ENCODE results near the gene KCNIP1.

Gene KCNIP1

GRCh38 chr5:170508660-170509347, 5.0 kb downstream of the KCNIP1 start:
- DNase-seq (ENCODE audit: low read depth): no peak

DNA sequence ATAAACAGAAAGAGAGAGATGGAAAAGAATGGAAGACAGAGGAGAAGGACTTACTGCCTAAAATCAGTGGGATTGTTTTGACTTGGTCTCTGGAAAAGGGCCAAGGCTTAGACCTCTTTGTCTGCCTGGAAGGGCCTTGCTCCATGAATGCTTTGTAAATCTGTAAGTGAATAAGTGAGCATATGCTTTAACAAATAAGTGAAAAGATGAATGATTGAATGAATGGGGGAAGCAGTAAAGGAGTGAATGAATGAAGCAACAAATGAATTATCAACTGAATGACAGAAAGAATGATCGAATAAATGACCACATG, 5.5 kb downstream of the KCNIP1 start:
- DNase-seq (ENCODE audit: low read depth): no peak

DNA sequence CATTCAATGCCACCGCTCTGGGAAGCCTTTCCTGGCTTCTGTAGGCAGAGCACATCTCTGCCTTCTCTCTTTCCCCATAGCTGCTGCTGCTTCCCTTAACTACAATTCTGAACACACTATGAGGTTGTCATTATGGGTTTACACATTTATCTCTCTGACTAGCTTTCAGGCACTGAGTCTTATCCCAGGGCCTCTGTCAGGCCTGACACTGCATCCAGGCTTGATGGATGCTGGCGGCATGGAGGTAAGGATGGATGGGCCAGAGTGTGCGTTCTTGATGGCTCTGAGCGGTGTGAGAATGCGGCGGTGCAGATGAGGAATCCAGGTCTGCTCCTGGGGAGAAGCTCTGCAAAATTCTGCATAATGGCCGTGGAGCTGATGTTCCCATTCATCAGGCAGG, 6.3 kb downstream of the KCNIP1 start:
- no peak for DNase-seq (ENCODE audit: low read depth)

DNA sequence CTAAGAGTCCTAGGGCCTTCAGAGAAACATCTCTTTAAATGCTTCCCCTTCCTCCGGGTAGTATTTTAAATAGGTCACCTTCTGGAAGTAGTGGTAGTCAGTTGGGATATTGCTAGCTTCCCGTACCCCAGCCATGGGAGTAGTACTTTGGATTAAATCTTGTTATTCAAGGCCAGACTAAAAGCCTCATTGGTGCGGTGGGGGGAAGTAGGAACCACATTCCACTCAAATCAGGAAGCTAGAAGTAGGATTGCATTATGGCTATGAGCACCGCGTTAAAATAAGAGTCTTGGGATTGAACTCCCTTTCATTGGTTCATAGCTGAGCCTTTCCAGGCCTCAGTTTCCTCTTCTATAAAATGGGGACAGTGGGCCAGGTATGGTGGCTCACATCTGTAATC, 6.7 kb downstream of the KCNIP1 start:
- DNase-seq (ENCODE audit: low read depth): no peak

GRCh38 chr5:170511551-170512258, 7.9 kb downstream of the KCNIP1 start:
- DNase-seq (ENCODE audit: low read depth): no peak

GRCh38 chr5:170513856-170514525, 10.2 kb downstream of the KCNIP1 start:
- no peak for DNase-seq (ENCODE audit: low read depth)

GRCh38 chr5:170517411-170517810, 13.6 kb downstream of the KCNIP1 start:
- DNase-seq (ENCODE audit: low read depth): no peak

DNA sequence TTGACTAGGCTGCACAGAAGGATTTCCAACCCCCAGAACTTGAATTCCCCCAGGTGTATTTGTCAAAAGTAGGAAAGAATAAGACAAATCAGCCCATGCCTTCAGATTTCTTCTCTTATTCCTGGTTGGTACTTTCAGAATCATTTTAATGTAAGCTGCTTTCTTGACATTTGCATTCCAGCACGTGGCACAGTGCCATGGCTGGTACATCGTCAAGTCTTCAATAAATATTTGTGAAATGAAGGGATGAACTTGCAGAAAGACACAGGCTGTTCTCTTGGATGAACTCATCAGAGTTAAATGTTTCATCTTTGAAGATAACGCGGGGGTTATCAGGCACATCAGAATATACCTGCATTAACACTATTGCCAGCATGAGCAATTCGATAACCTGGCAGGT, 14.5 kb downstream of the KCNIP1 start:
- DNase-seq (ENCODE audit: low read depth): no peak

DNA sequence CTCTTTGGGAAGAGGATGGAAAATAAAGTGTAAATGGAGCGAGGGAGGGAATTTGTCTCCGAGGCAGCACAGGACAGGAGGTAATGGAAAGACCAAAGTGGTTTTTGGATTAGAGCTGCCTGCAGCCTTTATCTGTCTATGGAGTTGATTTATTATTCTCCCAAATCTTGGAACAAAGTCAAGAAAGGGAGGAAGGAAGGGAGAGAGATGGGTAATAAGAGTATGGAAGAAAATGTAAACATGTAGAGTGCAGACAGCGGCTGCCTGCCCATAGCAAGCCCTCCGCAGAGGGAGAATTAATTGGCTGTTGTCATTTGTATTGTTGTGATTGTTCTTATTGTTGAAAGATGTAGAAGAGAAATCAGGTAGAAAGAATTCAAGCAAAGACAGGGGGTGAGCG, 15.7 kb downstream of the KCNIP1 start:
- DNase-seq (ENCODE audit: low read depth): no peak

DNA sequence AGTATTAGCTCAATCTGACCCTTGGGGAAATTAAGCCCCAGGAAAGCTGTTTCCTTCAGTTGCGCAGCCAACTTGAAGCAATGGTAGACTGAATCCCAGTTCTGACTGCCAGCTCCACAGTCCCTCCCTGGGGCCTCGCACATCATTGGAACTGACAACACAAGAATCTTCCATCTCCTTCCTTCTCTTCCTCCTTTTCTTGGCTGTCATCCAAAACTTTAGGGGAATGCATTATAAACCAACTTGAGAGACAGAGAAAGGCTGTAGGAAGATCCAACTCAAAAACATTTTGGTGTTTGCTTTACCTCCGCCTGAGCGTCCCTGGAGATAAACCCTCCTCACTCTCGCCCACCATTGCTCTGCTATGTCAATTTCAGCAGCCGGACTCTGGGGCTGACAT, 16.6 kb downstream of the KCNIP1 start:
- no peak for DNase-seq (ENCODE audit: low read depth)

DNA sequence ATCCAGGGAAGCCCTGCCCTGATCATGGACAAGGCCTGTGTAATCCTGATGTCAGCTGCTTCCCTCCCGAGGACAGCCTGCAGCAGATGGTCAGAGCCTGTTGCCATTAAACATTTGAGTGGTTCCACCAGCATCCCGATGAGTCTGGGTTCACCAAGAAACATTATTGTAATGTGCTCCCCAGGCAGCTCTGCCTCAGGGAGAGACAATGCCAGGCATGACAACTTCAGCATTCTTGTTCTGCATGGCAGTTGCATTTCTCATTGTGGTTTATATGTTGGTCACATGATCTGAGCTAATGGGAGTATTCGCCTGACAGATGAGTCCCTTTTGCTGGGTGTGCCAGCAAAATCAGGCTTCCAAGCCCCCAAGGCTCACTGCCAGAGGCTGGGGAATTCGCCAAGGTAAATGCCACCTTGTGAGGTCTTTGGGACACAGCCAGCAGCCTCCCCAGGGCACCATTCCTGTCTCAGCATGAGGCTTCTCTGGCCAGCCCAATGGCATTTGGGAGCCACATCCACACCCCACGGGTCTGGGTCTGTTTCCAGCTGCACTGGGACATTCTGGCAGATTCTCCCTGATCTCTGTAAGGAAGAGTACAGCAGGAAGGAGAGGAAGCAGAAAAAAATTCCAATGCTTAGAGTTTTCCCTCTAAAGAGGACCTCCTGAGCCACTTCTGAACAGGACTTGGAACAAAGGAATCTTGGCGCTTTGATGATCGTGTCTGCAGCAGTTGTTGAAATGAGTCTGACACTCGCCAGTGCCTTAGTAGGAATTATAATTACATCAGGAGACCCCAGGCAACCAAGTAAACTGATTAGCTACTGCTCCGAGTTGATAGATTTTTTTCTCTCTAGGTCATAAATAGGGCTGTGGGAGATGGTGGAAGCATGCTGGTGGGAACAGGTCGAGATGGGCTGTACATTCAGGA, 18.7 kb downstream of the KCNIP1 start:
- DNase-seq (ENCODE audit: low read depth): peak; percentile 89

GRCh38 chr5:170523142-170523551, 19.3 kb downstream of the KCNIP1 start:
- no peak for DNase-seq (ENCODE audit: low read depth)

DNA sequence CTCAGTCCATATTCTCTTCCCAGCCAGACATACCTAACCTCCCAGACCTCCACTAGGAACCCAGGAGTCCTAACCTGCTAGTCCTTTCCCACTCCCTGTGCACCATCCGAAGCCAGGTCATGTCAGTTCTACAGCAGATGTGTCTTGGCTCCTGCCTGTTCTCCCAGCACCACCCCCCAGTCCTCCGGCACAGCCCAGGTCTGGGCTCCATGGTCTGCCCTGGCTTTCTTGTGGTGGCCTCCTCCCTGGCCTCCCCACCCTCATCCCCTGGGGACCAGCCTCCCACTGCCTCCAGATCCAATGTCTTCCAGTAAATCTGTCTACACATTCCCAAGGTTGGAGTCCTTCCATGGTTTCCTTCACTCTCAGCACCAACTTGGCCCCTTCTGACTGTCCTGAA, 20.0 kb downstream of the KCNIP1 start:
- no peak for DNase-seq (ENCODE audit: low read depth)

DNA sequence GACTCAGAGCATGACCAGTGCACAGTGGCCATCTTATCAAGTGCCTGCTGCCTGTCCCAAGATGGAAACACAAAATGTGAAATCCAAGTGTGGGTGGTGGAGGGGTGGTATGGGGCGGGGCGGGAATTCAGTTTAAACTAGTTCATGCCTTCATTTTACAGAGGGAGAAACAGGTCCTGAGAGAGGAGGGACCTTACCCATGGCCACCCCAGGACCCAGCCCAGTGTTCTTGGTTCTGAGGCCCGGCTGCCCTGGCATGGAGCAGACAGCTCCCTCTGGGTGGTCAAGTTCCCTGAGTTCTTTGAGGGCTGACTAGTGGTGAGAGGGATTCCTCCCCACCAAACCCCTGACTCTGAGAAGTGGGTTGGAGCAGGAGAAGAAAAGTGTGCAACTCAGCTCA, 20.8 kb downstream of the KCNIP1 start:
- DNase-seq (ENCODE audit: low read depth): no peak

DNA sequence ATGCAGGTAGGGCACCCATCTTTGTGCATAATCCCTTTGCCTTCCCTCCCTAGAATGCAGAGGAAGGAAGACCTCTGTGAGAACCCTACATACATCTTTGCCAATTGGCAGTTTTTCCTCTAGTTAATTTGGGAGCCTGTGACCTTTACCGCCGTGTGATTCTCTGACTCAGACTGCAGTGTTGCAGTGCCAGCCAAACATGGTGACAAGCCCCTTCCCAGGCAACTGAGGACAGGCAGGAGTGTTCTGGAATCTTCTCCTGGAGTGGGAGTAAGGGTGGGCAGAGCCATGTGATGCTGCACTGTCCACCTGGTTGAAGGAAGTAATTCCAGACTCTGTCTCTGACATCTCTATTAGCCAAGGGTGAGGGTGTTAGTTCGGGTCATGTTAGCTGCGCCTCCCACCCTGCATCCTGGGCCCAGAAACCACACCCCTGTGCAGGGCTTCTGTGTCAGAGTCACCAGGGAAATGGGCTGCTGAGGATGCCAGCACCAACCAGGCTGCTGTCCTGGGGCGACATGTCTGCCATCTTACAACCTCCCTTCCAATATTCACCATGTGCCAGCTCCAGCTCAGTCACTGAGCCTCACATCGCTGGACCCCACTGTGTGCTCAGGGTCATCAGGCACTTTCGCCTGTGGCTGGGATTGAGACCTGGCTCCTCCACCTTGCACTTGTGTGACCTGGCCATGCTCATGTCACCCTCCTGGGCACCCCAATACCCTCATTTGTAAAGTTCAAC, 21.8 kb downstream of the KCNIP1 start:
- DNase-seq (ENCODE audit: low read depth): no peak

DNA sequence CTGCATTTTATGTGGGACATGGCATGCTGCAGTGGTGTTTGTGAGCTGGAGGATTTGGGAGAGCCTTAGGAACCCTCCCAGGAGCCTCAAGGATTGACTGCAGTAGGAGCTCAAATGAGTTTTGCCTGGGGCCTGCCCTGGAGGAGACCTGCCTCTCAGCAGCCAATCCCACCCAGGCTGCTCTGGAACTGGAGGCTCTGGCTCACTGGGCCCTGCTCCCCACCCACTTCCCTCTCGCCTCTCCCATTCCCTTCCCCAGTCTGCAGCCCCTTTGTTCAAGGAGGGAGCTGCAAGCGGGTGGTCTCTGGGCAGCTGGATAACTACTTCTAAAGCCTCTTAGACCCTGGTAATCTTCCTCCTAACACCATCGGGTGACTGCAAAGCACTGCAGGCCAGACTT, 24.2 kb downstream of the KCNIP1 start:
- no peak for DNase-seq (ENCODE audit: low read depth)

- no peak for DNase-seq (ENCODE audit: low read depth)
These were observed 25.2 kb downstream of the KCNIP1 start for GRCh38 chr5:170528976-170529375.

DNA sequence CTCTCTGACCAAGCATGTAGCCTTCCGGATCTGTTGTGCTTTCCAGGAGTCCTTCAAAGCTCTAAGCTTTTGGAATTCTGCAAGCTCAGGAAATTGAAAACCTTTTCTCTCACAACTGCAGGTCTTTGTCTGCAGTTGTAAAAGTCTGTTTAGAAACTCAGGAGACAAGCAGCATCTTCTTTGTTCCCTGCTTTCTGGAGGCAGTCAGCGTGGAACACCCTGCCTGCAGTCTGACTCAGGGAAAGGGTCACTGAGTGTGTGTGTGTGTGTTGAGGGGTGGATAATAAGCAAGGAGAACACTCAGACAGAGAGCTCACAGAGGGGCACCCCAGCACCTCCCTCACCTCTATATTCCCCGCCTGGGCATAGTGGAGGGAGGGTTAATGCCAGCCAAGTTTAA, 29.1 kb downstream of the KCNIP1 start:
- DNase-seq (ENCODE audit: low read depth): no peak

DNA sequence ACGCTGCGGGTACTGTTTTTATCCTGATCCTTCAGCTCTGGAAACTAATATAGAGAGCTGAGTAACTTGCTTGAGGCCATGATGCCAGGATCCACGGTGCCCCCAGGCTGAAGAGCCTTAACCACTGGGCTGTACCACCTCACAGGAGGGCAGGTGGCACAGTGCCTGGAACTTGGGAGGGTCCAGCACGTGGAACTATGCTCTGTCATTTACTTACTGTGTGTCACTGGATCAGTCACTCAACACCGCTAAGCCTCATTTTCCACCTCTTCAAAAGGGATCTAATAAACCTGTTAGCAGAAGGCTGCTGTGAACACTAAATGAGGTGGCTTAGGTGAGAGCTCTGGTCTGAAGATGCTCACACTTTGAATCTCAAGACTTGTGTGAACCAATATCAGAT, 29.6 kb downstream of the KCNIP1 start:
- no peak for DNase-seq (ENCODE audit: low read depth)

GRCh38 chr5:170534177-170534576, 30.4 kb downstream of the KCNIP1 start:
- no peak for DNase-seq (ENCODE audit: low read depth)

DNA sequence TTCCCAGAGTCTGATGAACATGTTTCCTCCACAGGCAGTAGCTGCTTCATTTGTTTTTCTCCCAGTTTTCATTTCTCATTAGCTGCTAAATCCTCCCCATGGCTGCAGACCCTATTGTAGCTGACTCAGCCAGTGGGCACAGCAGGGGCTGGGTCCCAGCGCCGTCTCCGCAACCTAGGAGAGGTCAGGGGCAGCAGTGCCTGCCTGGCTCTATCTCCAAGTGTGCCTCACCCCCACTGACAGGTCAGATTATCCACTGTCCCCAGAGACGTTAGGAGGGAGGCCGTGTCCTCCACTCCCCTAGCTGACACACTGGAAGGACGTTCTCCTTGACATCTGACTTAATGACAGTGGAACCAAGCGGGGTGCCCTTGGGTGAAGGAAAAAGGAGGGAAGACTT, 31.1 kb downstream of the KCNIP1 start:
- no peak for DNase-seq (ENCODE audit: low read depth)

- DNase-seq (ENCODE audit: low read depth): no peak
These were observed 32.7 kb downstream of the KCNIP1 start for GRCh38 chr5:170536525-170536924.

Measured in fibroblast of gingiva (primary cell).